Pancreas (tissue), 10 donors: Measurements from ENCODE around the gene MCHR2. TPM values are rescaled to one million over a fixed set of nuclear protein-coding genes. Genes with fewer than 3 reads are reported as not detected.

Experiments used
- ATAC-seq, 4 donors: fragments of 200-7000 bp; cut with Tn5 transposase; one replicate each; pipeline versions ENCODE4 v1.8.0 to v1.9.1; 2020; ENCODE audit warnings: mild to moderate bottlenecking in 4 of 4, moderate library complexity in 4 of 4
- DNase-seq, 6 donors: peaks; one replicate each; pipeline ENCODE4 v3.0.0-alpha.2; 2020
- FAIRE-seq: peaks from 2 replicates; lab custom pipeline; 2012; peaks lifted over from hg19 to GRCh38; lab: Jason Lieb, UNC
- H3K27ac ChIP-seq, 4 donors: fragments of 200-600 bp; sonication (generic); 1 replicate in 3 of 4; 2 replicates in 1 of 4; pipeline versions ENCODE4 v1.5.0 to v1.8.0; 2020
- H3K27me3 ChIP-seq, 4 donors: fragments of 200-600 bp; one replicate each; pipeline ENCODE4 v1.8.0; 2021
- H3K36me3 ChIP-seq, 3 donors: fragments of 200-600 bp; sonication (generic) in 1 of 3; one replicate each; pipeline versions ENCODE4 v1.5.0 to v1.8.0; 2020 to 2021
- H3K4me1 ChIP-seq, 3 donors: fragments of 200-600 bp; one replicate each; pipeline ENCODE4 v1.8.0; 2021
- H3K4me3 ChIP-seq, 4 donors: fragments of 200-600 bp; sonication (generic) in 2 of 4; one replicate each; pipeline versions ENCODE4 v1.5.0 to v1.8.0; 2020 to 2021
- H3K9me3 ChIP-seq, 4 donors: fragments of 200-600 bp; one replicate each; pipeline ENCODE4 v1.8.0; 2021
- WGBS, 2 donors: extraction: QIAGEN DNeasy Blood & Tissue Kit; methylation state at CpG; one replicate each; pipeline ENCODE4 v1.1.7; 2013; 5-methylcytosine and 5-hydroxymethylcytosine counted together
- intact Hi-C, 3 donors: fragments of 100-400 bp; cut with DNase I; formaldehyde crosslinking; loops; one replicate each; pipeline versions ENCODE4 v1.11.1 to v1.14.2; 2022
- polyA plus RNA-seq, 2 donors: library from polyadenylated mRNA; stranded (reverse); fragments of 200-250 nt; gene quantifications; one replicate each; pipeline ENCODE4 v1.2.3, GENCODE V29; 2013
- total RNA-seq, 6 donors: library from RNA; stranded (reverse); fragmentation: NEBNext Ultra II Directional in 4 of 6; extraction: Animal tissue kit (Norgen Biotek cat#: 25700) in 4 of 6; gene quantifications; one replicate each; pipeline versions ENCODE4 v1.2.1 to v1.2.4, GENCODE V29; 2021 to 2023
- TF ChIP-seq, protein P1 (sequence below), 4 donors: fragments of 200-600 bp; sonication (generic) in 3 of 4; IDR thresholded peaks; one replicate each; pipeline versions ENCODE4 v1.5.0 to v1.8.0; 2021; ENCODE audit warnings: antibody characterized with exemption in 4 of 4
- donor health status: healthy with polysubstance abuse.
- donor health status: DM: no; HTN: no; CAD: no; lungs with moderate emphysema.
- donor health status: DM: no; HTN: no; CAD: no.
- donor health status: control.
- donor health status: control.
- donor health status: Bipolar disorder and iron deficiency.
- donor health status: DM: yes; HTN: yes; CAD: no.
- donor health status: DM: no; HTN: no; CAD: no.
- donor health status: DM: no; HTN: no; CAD: no.
- donor health status: DM: yes; HTN: yes; CAD: no.

Gene MCHR2
- total and polyA plus RNA-seq, 8 donors: not detected

DNA sequence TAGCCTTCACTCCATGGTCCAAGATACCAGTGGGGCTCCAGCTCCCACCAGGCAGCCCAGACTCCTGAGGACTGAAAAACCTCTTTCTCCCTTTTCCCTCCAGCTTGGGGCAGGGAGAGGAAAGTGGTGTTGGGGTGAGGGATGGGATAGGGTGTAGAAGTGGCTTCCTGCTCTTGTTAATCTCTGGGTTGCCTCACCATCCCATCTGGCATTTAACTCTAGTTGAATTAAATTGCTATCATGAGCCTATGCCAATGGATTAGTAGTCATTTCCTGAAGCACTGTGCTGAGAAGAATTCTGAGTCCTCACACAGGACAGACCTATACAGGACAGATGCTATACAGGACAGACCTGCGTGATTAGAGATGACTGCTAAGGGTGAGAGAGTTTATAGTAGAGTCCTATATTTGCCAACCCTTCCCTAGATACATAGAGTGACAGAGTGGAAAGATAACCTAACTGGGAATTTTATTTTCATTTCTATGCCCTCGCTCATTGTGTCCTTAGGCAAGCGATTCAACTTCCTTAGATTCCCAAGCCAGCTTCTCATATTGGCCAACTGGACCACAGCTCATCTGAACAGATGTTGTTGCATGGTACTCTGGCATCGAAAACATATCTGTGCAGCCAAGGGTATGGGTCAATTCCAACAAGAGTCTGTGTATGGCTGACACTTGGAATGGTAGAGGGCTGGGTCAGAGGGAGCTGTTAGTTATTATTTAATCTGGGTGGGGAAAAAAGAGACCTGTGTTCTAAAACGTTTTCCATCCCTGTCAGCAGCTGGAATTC lies 42.8 kb downstream of the MCHR2 start:
- no peaks in the 10 kb centered on the region for H3K27me3 ChIP-seq
- H3K4me3 ChIP-seq: no peak overlapping the region
- H3K9me3 ChIP-seq: no peaks in the 10 kb centered on the region
- TF ChIP-seq, protein P1, sequence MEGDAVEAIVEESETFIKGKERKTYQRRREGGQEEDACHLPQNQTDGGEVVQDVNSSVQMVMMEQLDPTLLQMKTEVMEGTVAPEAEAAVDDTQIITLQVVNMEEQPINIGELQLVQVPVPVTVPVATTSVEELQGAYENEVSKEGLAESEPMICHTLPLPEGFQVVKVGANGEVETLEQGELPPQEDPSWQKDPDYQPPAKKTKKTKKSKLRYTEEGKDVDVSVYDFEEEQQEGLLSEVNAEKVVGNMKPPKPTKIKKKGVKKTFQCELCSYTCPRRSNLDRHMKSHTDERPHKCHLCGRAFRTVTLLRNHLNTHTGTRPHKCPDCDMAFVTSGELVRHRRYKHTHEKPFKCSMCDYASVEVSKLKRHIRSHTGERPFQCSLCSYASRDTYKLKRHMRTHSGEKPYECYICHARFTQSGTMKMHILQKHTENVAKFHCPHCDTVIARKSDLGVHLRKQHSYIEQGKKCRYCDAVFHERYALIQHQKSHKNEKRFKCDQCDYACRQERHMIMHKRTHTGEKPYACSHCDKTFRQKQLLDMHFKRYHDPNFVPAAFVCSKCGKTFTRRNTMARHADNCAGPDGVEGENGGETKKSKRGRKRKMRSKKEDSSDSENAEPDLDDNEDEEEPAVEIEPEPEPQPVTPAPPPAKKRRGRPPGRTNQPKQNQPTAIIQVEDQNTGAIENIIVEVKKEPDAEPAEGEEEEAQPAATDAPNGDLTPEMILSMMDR (IDR thresholded peaks at IDR 0.05): no peak
- ATAC-seq (no peak), DNase-seq (no peak), FAIRE-seq (no peak)
- H3K4me1 ChIP-seq: peaks cover 0 to 3% (median 3%) of the 10 kb centered on the region in 3 donors
- intact Hi-C loops: no loop called here
- 71 to 78% methylated on average over 5 of the region's 5 CpGs for WGBS, 2 donors
- no peaks in the 10 kb centered on the region for H3K36me3 ChIP-seq
- no peak overlapping the region for H3K27ac ChIP-seq

DNA sequence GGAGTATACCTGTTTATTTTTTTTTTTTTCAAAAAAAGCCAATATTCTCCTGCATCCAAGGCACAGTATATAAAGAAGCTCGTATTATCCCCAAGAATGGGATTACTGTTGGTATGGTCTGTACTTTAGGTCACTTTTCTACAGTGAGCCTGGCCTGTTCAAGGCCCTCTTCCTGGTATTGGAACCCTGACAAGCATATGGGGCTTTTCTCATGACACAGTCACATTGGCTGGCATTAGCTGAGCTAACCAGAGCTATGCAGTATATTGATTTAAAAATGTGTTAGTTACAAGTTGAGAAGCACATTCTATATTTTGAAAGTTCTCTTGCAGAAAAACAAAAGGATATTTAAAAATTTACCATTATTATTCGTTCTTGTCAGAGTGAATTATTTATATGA lies 48.0 kb downstream of the MCHR2 start:
- WGBS, 2 donors: 24 to 31% methylated on average over 2 of the region's 2 CpGs
- H3K27ac ChIP-seq: peak overlapping the region in 2 of 4 donors; percentile 5 to 20
- TF ChIP-seq, protein P1 (IDR thresholded peaks at IDR 0.05): no peak
- H3K4me3 ChIP-seq: no peak overlapping the region
- no peaks in the 10 kb centered on the region for H3K27me3 ChIP-seq
- ATAC-seq (peak; percentile 97 to 100 (median 100)), DNase-seq (peak in 3 of 6 donors; percentile 63 to 71 (median 70)), FAIRE-seq (no peak)
- H3K4me1 ChIP-seq: peaks cover 4 to 7% (median 5%) of the 10 kb centered on the region in 3 donors
- intact Hi-C loops: no loop called here
- H3K9me3 ChIP-seq: no peaks in the 10 kb centered on the region
- H3K36me3 ChIP-seq: no peaks in the 10 kb centered on the region

DNA sequence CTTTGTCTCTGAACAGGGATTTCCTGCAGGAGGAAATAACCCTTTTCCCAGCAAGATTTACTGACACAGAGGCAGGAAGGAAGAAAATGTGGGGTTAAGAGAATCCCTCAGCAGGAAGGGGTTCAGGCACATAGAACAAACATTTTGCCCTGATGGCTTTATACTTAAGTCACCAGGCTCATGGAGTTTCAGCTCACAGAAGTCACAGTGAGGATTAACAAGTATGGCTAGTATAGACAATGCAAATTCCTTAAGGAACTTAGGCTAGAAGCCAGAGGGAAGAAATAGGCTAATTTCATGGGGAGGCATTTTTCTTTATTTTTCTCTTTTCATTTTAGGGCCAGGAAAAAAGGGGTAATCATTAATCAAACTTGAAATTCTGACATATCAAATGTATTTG lies 50.2 kb downstream of the MCHR2 start:
- intact Hi-C loops: no loop called here
- FAIRE-seq: no peak
- ATAC-seq: no peak
- Histone ChIP-seq H3K4me1 (peaks cover 4 to 7% (median 5%) of the 10 kb centered on the region in 3 donors), H3K4me3 (no peak overlapping the region), H3K27me3 (no peaks in the 10 kb centered on the region), H3K36me3 (no peaks in the 10 kb centered on the region), H3K27ac (no peak overlapping the region), H3K9me3 (no peaks in the 10 kb centered on the region)
- TF ChIP-seq, protein P1 (IDR thresholded peaks at IDR 0.05): no peak
- DNase-seq: no peak

DNA sequence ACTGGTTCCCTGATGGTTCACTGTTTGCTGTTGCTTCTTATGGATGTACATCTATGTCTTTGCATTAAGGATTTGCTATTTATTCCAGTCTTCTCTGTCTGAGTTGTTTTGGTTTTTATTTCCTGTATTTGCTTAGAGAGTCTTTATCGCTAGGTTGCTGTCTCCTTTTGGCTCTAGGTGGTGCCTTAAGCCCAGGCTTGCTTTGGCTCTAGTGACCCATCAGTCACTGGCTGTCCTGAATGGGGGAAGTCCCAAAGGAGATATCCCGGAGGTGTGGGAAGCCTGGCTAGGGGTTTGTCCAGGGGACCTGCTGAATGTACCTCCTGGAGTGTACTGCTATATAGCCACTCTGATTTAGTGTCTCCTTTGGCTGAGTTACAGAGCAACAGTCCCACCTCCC lies 53.4 kb downstream of the MCHR2 start:
- intact Hi-C loops: no loop called here
- H3K4me3 ChIP-seq: no peak overlapping the region
- no peaks in the 10 kb centered on the region for H3K9me3 ChIP-seq
- H3K27ac ChIP-seq: no peak overlapping the region
- H3K36me3 ChIP-seq: no peaks in the 10 kb centered on the region
- FAIRE-seq: no peak
- TF ChIP-seq, protein P1 (IDR thresholded peaks at IDR 0.05): no peak
- peaks cover 0 to 2% (median 2%) of the 10 kb centered on the region in 3 donors for H3K4me1 ChIP-seq
- no peak for ATAC-seq
- no peaks in the 10 kb centered on the region for H3K27me3 ChIP-seq
- WGBS, 2 donors: 62 to 66% methylated on average over 2 of the region's 2 CpGs
- no peak for DNase-seq

DNA sequence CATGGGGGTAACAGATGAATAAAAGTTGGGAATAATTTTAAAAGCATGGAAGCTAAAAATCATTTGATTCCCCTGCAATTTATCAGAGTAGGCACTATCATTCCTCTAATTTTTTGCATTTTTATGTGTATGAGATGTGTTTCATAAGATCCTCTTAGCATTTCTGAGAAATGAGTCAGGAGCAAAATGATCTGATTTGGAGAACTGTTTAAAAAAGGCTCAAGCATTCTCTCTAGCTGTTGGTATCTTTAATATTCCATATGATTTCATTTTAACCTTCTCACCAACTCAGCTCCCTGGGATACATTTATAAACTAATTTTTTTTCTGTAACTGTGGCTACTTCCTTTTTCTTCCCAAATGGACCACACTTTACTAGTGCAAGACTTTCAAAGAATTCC lies 60.9 kb downstream of the MCHR2 start:
- no peaks in the 10 kb centered on the region for H3K27me3 ChIP-seq
- H3K4me3 ChIP-seq: no peak overlapping the region
- TF ChIP-seq, protein P1 (IDR thresholded peaks at IDR 0.05): no peak
- H3K9me3 ChIP-seq: no peaks in the 10 kb centered on the region
- FAIRE-seq (no peak), ATAC-seq (no peak), DNase-seq (no peak)
- H3K27ac ChIP-seq: no peak overlapping the region
- no peaks in the 10 kb centered on the region for H3K4me1 ChIP-seq
- no peaks in the 10 kb centered on the region for H3K36me3 ChIP-seq
- intact Hi-C loops: no loop called here
